Measurements from ENCODE around the gene CCDC50.

DNA sequence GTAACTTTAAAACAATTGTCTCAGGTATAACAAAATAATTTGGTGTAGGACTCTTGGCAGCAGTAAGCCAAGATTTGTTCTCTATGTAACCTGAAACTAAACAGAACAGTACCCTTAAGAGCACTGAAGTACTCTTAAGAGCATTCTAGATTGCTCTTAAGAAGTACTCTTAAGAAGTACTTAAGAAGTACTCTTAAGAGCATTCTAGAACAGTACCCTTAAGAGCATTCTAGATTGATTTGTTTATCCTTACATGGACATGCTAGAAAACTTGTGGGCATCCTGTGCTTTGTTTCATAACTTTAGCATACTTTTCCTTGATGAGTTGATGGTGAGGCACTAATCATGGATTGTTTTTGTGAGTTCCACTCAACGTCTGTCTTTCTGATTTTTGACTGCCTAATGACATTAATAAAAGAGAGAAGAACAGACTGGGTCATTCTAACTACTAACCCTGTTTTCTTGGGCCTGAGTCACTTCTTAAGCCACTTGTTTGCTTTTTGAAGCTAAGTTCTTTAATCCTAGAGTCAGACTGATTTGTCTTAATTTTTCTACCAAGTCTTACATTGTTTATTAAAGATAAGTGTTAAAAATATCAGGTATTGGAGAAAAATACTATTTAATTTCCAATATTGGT is 58.4 kb downstream of the CCDC50 start:
- TF ChIP-seq CTCF (IDR thresholded peaks at IDR 0.05; ENCODE audit: borderline replicate concordance, extremely low read depth, low read length, poor library complexity, severe bottlenecking) (no peak), EZH2 (IDR thresholded peaks at IDR 0.05; ENCODE audit: borderline replicate concordance, low read depth, low read length, severe bottlenecking) (no peak)
